Chondrocyte (in vitro differentiated cells): ENCODE results near the gene KRTAP13-2. TPM values are rescaled to one million over a fixed set of nuclear protein-coding genes. Genes with fewer than 3 reads are reported as not detected.

Experiments
- DNase-seq: peaks from one replicate; pipeline ENCODE4 v3.0.0; 2021; ENCODE audit warnings: mixed read lengths, low spot score
- H3K27ac Mint-ChIP-seq: one replicate; pipeline ENCODE4 v1.8.0; 2021; ENCODE audit warnings: mild to moderate bottlenecking, moderate library complexity, mixed read lengths; ENCODE audit not compliant: unreplicated experiment
- H3K27me3 Mint-ChIP-seq: 2 replicates; pipeline ENCODE4 v1.8.0; 2021; ENCODE audit warnings: low read depth, mixed read lengths
- H3K36me3 Mint-ChIP-seq: 2 replicates; pipeline ENCODE4 v1.8.0; 2021; ENCODE audit warnings: low read depth, mixed read lengths
- H3K4me1 Mint-ChIP-seq: 2 replicates; pipeline ENCODE4 v1.8.0; 2021; ENCODE audit warnings: low read depth, mild to moderate bottlenecking, mixed read lengths
- H3K4me3 Mint-ChIP-seq: one replicate; pipeline ENCODE4 v1.8.0; 2021; ENCODE audit warnings: mild to moderate bottlenecking, moderate library complexity, mixed read lengths; ENCODE audit not compliant: unreplicated experiment
- H3K9me3 Mint-ChIP-seq: 2 replicates; pipeline ENCODE4 v1.8.0; 2021; ENCODE audit warnings: low read depth, mixed read lengths
- total RNA-seq: library from RNA; stranded (reverse); gene quantifications from 3 replicates; pipeline ENCODE4 v1.2.1, GENCODE V29; 2021
- TF ChIP-seq, protein P1 (sequence below): fragments of 200-600 bp; sonication (generic); IDR thresholded peaks from 2 replicates; pipeline ENCODE4 v1.5.0; 2021; ENCODE audit warnings: antibody characterized with exemption, mild to moderate bottlenecking, moderate library complexity

The KRTAP13-2 gene
- total RNA-seq, 1 donor from 2014 or later, result not detected

DNA sequence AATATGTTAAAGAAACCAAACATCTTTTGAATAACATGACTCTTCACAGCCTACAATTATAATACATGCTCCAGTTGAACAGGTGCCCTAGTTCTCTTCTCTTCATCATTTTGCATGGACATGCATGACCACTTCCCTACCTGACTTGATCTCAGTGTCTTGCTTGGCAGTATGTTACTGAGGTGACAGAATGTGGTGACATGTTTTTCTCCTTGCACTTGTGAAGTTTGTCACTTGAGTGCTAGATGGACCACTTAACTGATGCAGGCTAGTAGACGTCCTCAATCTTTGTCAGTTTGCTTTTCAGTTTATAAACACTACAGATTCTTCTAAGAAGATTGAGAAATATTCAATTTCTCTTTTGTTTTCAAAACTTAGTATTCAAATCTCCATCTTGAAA is 10.1 kb upstream of the KRTAP13-2 start:
- TF ChIP-seq, protein P1, sequence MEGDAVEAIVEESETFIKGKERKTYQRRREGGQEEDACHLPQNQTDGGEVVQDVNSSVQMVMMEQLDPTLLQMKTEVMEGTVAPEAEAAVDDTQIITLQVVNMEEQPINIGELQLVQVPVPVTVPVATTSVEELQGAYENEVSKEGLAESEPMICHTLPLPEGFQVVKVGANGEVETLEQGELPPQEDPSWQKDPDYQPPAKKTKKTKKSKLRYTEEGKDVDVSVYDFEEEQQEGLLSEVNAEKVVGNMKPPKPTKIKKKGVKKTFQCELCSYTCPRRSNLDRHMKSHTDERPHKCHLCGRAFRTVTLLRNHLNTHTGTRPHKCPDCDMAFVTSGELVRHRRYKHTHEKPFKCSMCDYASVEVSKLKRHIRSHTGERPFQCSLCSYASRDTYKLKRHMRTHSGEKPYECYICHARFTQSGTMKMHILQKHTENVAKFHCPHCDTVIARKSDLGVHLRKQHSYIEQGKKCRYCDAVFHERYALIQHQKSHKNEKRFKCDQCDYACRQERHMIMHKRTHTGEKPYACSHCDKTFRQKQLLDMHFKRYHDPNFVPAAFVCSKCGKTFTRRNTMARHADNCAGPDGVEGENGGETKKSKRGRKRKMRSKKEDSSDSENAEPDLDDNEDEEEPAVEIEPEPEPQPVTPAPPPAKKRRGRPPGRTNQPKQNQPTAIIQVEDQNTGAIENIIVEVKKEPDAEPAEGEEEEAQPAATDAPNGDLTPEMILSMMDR, result no peak
- Mint-ChIP-seq H3K9me3 (no peaks in the 10 kb centered on the region), H3K4me1 (no peaks in the 10 kb centered on the region), H3K4me3 (no peak overlapping the region), H3K27me3 (peaks cover 6% of the 10 kb centered on the region), H3K27ac (no peak overlapping the region), H3K36me3 (no peaks in the 10 kb centered on the region)
- no peak for DNase-seq

DNA sequence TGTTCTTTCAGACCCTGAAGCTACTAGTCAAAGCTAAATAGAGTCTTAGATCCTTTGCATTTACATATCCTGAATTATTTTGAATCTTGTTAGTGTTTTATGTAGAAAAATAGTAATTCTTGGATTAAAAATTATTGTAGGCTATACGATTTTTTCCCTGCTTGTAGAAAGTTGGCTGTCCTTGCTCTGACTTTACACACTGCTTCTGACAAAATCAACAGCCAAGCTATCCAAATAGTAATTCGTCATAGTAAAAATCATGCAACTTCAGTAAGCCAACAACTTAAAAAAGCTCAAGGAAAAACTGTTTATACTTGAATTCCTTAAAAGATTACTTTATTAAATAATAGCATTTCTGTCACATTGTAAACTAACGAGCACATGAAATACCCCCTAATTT is 16.2 kb downstream of the KRTAP13-2 start:
- peaks cover 10% of the 10 kb centered on the region for H3K27me3 Mint-ChIP-seq
- no peak overlapping the region for H3K27ac Mint-ChIP-seq
- TF ChIP-seq, protein P1, result no peak
- no peak overlapping the region for H3K4me3 Mint-ChIP-seq
- no peaks in the 10 kb centered on the region for H3K4me1 Mint-ChIP-seq
- H3K9me3 Mint-ChIP-seq, result no peaks in the 10 kb centered on the region
- H3K36me3 Mint-ChIP-seq, result no peaks in the 10 kb centered on the region
- DNase-seq, result no peak

DNA sequence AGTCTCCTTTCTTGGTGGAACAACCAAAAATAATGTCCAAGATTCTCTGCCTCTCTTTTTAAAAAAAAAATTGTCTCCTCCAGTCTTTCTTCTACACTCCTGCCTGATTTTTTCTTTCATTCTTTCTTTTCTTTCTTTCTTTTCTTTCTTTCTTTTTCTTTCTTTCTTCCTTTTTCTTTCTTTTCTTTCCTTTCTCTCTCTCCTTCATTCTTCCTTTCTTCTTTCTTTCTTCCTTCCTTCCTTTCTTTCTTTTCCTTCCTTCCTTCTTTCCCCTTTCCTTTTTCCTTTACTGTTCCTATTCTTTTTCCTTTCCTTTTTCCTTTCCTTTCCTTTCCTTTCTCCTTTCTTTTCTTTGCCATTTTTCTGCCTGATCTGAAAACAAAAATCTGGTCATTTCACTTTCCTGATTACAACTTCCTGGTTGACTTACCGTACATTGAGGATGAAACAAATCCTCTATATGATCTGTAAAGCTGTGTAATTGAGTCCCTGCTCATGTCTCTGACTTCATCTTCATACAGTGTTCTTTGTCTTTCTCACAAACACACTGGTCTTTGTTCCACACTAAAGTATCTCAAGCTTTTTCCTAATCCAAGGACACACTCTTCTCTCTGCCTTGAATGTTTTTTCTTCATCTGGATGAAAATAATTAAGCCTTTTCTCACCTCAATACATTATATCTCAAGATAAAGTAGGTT is 17.6 kb downstream of the KRTAP13-2 start:
- H3K36me3 Mint-ChIP-seq, result no peaks in the 10 kb centered on the region
- H3K4me1 Mint-ChIP-seq, result peaks cover 2% of the 10 kb centered on the region
- H3K27ac Mint-ChIP-seq, result no peak overlapping the region
- peaks cover 5% of the 10 kb centered on the region for H3K27me3 Mint-ChIP-seq
- TF ChIP-seq, protein P1, result no peak
- no peak overlapping the region for H3K4me3 Mint-ChIP-seq
- H3K9me3 Mint-ChIP-seq, result no peaks in the 10 kb centered on the region
- DNase-seq, result no peak

DNA sequence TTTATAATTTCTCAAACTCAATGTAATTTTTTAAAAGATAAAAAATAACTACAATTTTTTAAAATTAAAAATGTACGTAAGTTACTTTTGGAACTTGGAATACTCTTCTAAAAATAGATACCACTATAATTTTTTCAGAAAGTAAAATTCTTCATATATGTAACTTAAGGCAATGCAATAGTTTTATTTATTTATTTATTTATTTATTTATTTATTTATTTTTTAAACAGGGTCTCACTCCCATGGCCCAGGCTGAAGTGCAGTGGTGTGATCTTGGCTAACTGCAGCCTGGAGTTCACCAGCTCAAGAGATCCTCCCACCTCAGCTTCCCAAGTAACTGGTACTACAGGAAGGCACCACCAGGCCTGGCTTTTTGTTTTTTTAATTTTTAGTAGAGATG is 20.5 kb downstream of the KRTAP13-2 start:
- TF ChIP-seq, protein P1, result no peak
- H3K36me3 Mint-ChIP-seq, result no peaks in the 10 kb centered on the region
- H3K27ac Mint-ChIP-seq, result no peak overlapping the region
- H3K27me3 Mint-ChIP-seq, result peaks cover 3% of the 10 kb centered on the region
- no peaks in the 10 kb centered on the region for H3K9me3 Mint-ChIP-seq
- peaks cover 4% of the 10 kb centered on the region for H3K4me1 Mint-ChIP-seq
- H3K4me3 Mint-ChIP-seq, result no peak overlapping the region
- no peak for DNase-seq

DNA sequence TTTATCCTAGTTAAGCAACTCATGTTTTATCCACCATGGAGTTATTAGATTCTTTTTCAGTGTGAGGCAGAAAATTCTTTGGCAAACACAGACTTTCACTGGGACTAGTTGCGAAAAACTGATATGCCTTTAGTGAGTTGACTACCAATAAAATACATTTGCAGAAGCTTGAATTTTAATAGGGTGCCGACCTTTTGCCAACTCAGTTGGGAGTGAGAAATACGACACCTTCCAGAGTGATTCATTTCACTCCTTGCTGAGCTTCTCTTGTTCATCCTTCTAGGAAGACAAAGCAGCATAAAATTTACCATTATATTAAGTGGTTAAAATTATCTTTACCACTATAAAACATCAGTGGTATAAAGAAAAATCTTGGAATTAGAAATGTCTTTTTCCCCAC is 22.5 kb downstream of the KRTAP13-2 start:
- H3K4me1 Mint-ChIP-seq, result peaks cover 4% of the 10 kb centered on the region
- H3K4me3 Mint-ChIP-seq, result no peak overlapping the region
- H3K27ac Mint-ChIP-seq, result no peak overlapping the region
- H3K36me3 Mint-ChIP-seq, result no peaks in the 10 kb centered on the region
- TF ChIP-seq, protein P1, result no peak
- no peaks in the 10 kb centered on the region for H3K27me3 Mint-ChIP-seq
- H3K9me3 Mint-ChIP-seq, result peaks cover 5% of the 10 kb centered on the region
- DNase-seq, result no peak
